IMR-90 (cell line): ENCODE measurements around the gene ALDH1L2. TPM values are rescaled to one million over a fixed set of nuclear protein-coding genes. Genes with fewer than 3 reads are reported as not detected.

Experiments
- ATAC-seq: fragments of 200-7000 bp; cut with Tn5 transposase; 2 replicates; pipeline ENCODE4 v1.9.1; 2020; ENCODE audit warnings: low read depth, mild to moderate bottlenecking, moderate library complexity
- Bru-seq: library from RNA; stranded (reverse); fragments of 400-500 nt; gene quantifications from one replicate; lab custom pipeline; 2021; lab: Mats Ljungman, UMichigan
- BruChase-seq, 2 experiments: library from RNA; stranded (reverse); fragments of 400-500 nt; gene quantifications; one replicate each; lab custom pipeline; 2021; lab: Mats Ljungman, UMichigan
- BruUV-seq: library from RNA; stranded (reverse); fragments of 400-500 nt; replicated peaks from 2 replicates; lab custom pipeline; 2021; lab: Mats Ljungman, UMichigan
- CTCF ChIA-PET: fragments of 300-600 bp; formaldehyde crosslinking; extraction: SDS; loops from one replicate; lab custom pipeline; 2021; ENCODE audit warnings: antibody characterized with exemption; lab: Yijun Ruan, JAX
- POLR2A ChIA-PET: fragments of 300-600 bp; sonication (Branson Sonifier 250); formaldehyde crosslinking; loops from one replicate; lab custom pipeline; 2022; ENCODE audit warnings: antibody characterized with exemption; ENCODE audit not compliant: unreplicated experiment; lab: Charles Lee
- DNase-seq: peaks from one replicate; pipeline ENCODE4 v3.0.0; 2013
- H2AFZ ChIP-seq: replicated peaks from 2 replicates; pipeline ENCODE3; 2013; ENCODE audit warnings: low read length, mild to moderate bottlenecking; ENCODE audit not compliant: poor library complexity
- H2AK5ac ChIP-seq: 2 replicates; pipeline ENCODE4 v1.6.1; 2013; ENCODE audit warnings: low read depth, low read length, inconsistent platforms
- H2AK9ac ChIP-seq: replicated peaks from 2 replicates; pipeline ENCODE3; 2013; ENCODE audit warnings: mild to moderate bottlenecking, low read depth, low read length, moderate library complexity; ENCODE audit not compliant: poor library complexity
- H2BK120ac ChIP-seq: 2 replicates; pipeline ENCODE4 v1.6.1; 2013; ENCODE audit warnings: low read depth, low read length, inconsistent platforms
- H2BK15ac ChIP-seq: 3 replicates; pipeline ENCODE4 v1.6.1; 2013; ENCODE audit warnings: low read depth, low read length, inconsistent platforms
- H2BK20ac ChIP-seq: 2 replicates; pipeline ENCODE4 v1.6.1; 2013; ENCODE audit warnings: low read depth, mild to moderate bottlenecking, inconsistent platforms, low read length, moderate library complexity
- H2BK5ac ChIP-seq: 2 replicates; pipeline ENCODE4 v1.6.1; 2013; ENCODE audit warnings: mild to moderate bottlenecking, low read depth, low read length, inconsistent platforms; ENCODE audit not compliant: poor library complexity, severe bottlenecking
- H3K14ac ChIP-seq: replicated peaks from 2 replicates; pipeline ENCODE4 v1.6.1; 2013; ENCODE audit warnings: low read depth, low read length, inconsistent platforms
- H3K18ac ChIP-seq: 2 replicates; pipeline ENCODE4 v1.6.1; 2013; ENCODE audit warnings: low read depth, low read length, control low read depth
- H3K23ac ChIP-seq: 2 replicates; pipeline ENCODE4 v1.6.1; 2013; ENCODE audit warnings: low read depth, low read length, inconsistent platforms
- H3K27ac ChIP-seq: 2 replicates; pipeline ENCODE4 v1.5.1; 2013; ENCODE audit warnings: mild to moderate bottlenecking, control low read depth, low read length; ENCODE audit not compliant: insufficient read depth
- H3K27me3 ChIP-seq: 2 replicates; pipeline ENCODE4 v1.6.1; 2013; ENCODE audit warnings: low read length; ENCODE audit not compliant: control insufficient read depth, insufficient read depth
- H3K36me3 ChIP-seq: 2 replicates; pipeline ENCODE4 v1.6.1; 2013; ENCODE audit warnings: low read length, mixed read lengths; ENCODE audit not compliant: control insufficient read depth, insufficient read depth
- H3K4ac ChIP-seq: 2 replicates; pipeline ENCODE4 v1.6.1; 2013; ENCODE audit warnings: low read depth, low read length, inconsistent platforms
- H3K4me1 ChIP-seq: 2 replicates; pipeline ENCODE4 v1.6.1; 2013; ENCODE audit warnings: low read length, mixed read lengths; ENCODE audit not compliant: control insufficient read depth, insufficient read depth
- H3K4me2 ChIP-seq: 2 replicates; pipeline ENCODE4 v1.6.1; 2013; ENCODE audit warnings: low read depth, mild to moderate bottlenecking, control low read depth, low read length, moderate library complexity
- H3K4me3 ChIP-seq: 2 replicates; pipeline ENCODE4 v1.5.1; 2013; ENCODE audit warnings: low read depth, mild to moderate bottlenecking, control low read depth, low read length, moderate library complexity; ENCODE audit not compliant: insufficient read depth
- H3K56ac ChIP-seq: 2 replicates; pipeline ENCODE4 v1.6.1; 2013; ENCODE audit warnings: low read length, inconsistent platforms; ENCODE audit not compliant: insufficient read depth; ENCODE audit errors: extremely low read depth
- H3K79me1 ChIP-seq, 2 experiments: 2 replicates each; pipeline ENCODE4 v1.6.1; 2013; ENCODE audit warnings: low read length in 2 of 2, inconsistent platforms in 1 of 2, low read depth in 1 of 2
- H3K9ac ChIP-seq: 2 replicates; pipeline ENCODE4 v1.6.1; 2013; ENCODE audit warnings: low read depth, low read length, control low read depth
- H3K9me1 ChIP-seq: 2 replicates; pipeline ENCODE4 v1.6.1; 2013; ENCODE audit warnings: low read length, inconsistent platforms; ENCODE audit not compliant: insufficient read depth
- H3K9me3 ChIP-seq: 2 replicates; pipeline ENCODE4 v1.6.1; 2013; ENCODE audit warnings: low read length; ENCODE audit not compliant: control insufficient read depth, insufficient read depth
- H4K20me1 ChIP-seq: 2 replicates; pipeline ENCODE4 v1.6.1; 2013; ENCODE audit warnings: low read length, inconsistent platforms; ENCODE audit not compliant: insufficient read depth
- H4K5ac ChIP-seq: 2 replicates; pipeline ENCODE4 v1.6.1; 2013; ENCODE audit warnings: mild to moderate bottlenecking, low read depth, low read length, control low read depth
- H4K8ac ChIP-seq, 2 experiments: 2 replicates each; pipeline ENCODE4 v1.6.1; 2013; ENCODE audit warnings: low read depth in 2 of 2, low read length in 2 of 2, control low read depth in 1 of 2, inconsistent platforms in 1 of 2
- H4K91ac ChIP-seq: 2 replicates; pipeline ENCODE4 v1.6.1; 2013; ENCODE audit warnings: low read depth, low read length, inconsistent platforms; ENCODE audit not compliant: insufficient read depth
- BHLHE40 ChIP-seq: fragments of 150-350 bp; IDR thresholded peaks from 2 replicates; pipeline ENCODE4 v1.6.1; 2016; ENCODE audit warnings: mild to moderate bottlenecking, low read depth, low read length
- MXI1 ChIP-seq: IDR thresholded peaks from 2 replicates; pipeline ENCODE4 v1.6.1; 2012; ENCODE audit warnings: low read depth, mild to moderate bottlenecking, low read length, moderate library complexity, borderline replicate concordance
- POLR2A ChIP-seq: IDR thresholded peaks from 2 replicates; pipeline ENCODE4 v1.6.1; 2012; ENCODE audit warnings: mild to moderate bottlenecking, low read depth, low read length
- WGBS, 2 experiments: methylation state at CpG; one replicate each; pipeline versions ENCODE4 v1.1.5 to v1.1.7; 2013; ENCODE audit warnings: missing lambda C conversion rate in 2 of 2; ENCODE audit not compliant: insufficient read length in 1 of 2; ENCODE audit errors: extremely low coverage in 2 of 2; 5-methylcytosine and 5-hydroxymethylcytosine counted together
- dilution Hi-C: fragments of 300-500 bp; cut with HindIII; formaldehyde crosslinking; loops from one replicate; pipeline ENCODE4 v1.14.3; 2018; ENCODE audit warnings: low sequenced_read_pairs; ENCODE audit not compliant: unreplicated experiment
- in situ Hi-C: fragments of 300-500 bp; cut with MboI; formaldehyde crosslinking; loops from 3 replicates; pipeline ENCODE4 v1.14.3; 2019; ENCODE audit warnings: low sequenced_read_pairs, inconsistent platforms, mixed read lengths
- intact Hi-C: fragments of 100-400 bp; cut with micrococcal nuclease; formaldehyde crosslinking; loops from 2 replicates; pipeline ENCODE4 v1.10.0; 2022
- long read RNA-seq: library from polyadenylated mRNA; unstranded; transcript quantifications from one replicate; pipeline ENCODE4 v2.0.0, GENCODE V29; 2021; ENCODE audit not compliant: unreplicated experiment
- polyA plus RNA-seq, 3 experiments: library from polyadenylated mRNA; depleted of rRNA; stranded (reverse); fragments of >200 nt; gene quantifications; 2 replicates each; pipeline ENCODE4 v1.2.3, GENCODE V29; 2012; ENCODE audit warnings: low replicate concordance in 1 of 3
- total RNA-seq: library from RNA; depleted of rRNA; stranded (reverse); fragments of >200 nt; gene quantifications from 2 replicates; pipeline ENCODE4 v1.2.3, GENCODE V29; 2012; rRNA removed
- TF ChIP-seq, protein P1 (sequence below): fragments of 150-350 bp; IDR thresholded peaks from 2 replicates; pipeline ENCODE4 v1.6.1; 2017; ENCODE audit warnings: mild to moderate bottlenecking, antibody characterized with exemption, low read length, low read depth

ALDH1L2 gene
- total RNA-seq: 16.7 and 22.8 TPM in 2 replicates
- polyA plus RNA-seq (2012; rRNA removed): 16.2 and 21.1 TPM in 2 replicates
- polyA plus RNA-seq (2012; cell fraction: cytosol; rRNA removed): 5.6 and 6.7 TPM in 2 replicates
- polyA plus RNA-seq (2012; cell fraction: nucleus; rRNA removed; ENCODE audit: low replicate concordance): 6.2 and 38.4 TPM in 2 replicates
- Bru-seq, nascent RNA: percentile 89 among the genes with signal in this experiment
- percentile 90 among the genes with signal in this experiment for BruChase-seq, experiment 1, labeled RNA remaining after a 6-hour chase
- percentile 84 among the genes with signal in this experiment for BruChase-seq, experiment 2, labeled RNA remaining after a 2-hour chase
- long read RNA-seq, full-length matches to known transcripts: 2 of 52 reads
- long read RNA-seq, partial matches to known transcripts: 16 of 52 reads
- long read RNA-seq, other reads (novel, unspliced or antisense): 34 of 52 reads

DNA sequence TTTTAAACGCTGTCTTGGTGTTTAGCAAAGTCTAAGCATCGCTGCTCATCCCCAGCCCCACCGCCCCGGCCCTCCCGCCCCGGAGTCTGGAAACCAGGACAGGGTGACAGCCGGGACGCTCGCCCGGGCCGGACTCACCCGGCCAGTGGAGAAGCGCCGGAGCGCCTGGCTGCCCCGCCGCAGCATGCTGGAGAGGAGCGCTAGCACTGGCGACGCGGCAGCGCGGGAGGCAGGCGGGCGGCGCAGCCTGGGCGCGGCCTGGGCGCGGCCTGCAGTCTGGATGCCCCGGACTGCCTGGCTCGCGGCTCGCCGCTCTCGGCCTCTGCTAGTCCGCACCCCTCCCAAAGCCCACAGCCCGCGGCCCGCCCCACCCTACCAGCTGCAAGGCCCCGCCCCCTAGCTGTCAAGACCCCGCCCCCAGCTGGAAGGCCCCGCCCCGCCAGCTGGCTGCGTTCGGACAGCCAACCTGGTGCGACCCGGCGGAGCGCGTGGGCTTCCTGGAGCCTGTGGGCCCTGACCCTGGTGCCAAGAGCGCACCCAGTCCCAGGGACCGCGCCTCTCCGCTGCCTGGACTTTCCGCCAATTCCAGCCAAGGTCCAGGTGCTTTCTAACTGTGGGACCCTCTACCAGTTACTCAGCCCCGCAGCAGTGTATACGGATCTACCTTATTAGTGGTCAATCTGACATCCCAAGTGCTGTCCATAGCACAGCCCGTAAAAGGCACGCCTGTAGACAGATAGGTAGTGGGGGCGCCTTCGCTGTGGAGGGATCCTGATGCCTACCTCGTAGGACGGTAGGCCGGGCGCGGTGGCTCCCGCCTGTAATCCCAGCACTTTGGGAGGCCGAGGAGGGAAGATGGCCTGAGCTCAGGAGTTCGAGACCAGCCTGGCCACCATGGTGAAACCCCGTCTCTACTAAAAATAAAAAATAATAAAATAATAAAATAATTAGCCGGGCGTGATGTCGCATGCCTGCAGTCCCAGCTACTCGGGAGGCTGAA is at the start of gene ALDH1L2:
Gene ALDH1L2 (minus strand): TSS at position 208 of the 1,000 bp plus-strand sequence. CDS start 22 bp downstream, at position 186.
- dilution Hi-C loops (no loop called here), in situ Hi-C loops (no loop called here), intact Hi-C loops (no loop called here)
- ChIA-PET CTCF (interaction anchor here (0.6 to 1.0 kb wide), 2 partner anchors 24 to 31 kb away, joined by 3 read pairs; no protein-coding TSS in a partner anchor), POLR2A (interaction anchor here (0.6 to 1.3 kb wide), 5 partner anchors 13 to 639 kb away, joined by 3 to 4 read pairs (median 3); partner anchors contain the start of gene WASHC4)
- no TSS peak for BruUV-seq
- 11% methylated on average over 18 of the region's 75 CpGs; no CpG with 5 or more reads in 1 of the 2 experiments for WGBS, 2 experiments
- DNase-seq (peak; percentile 87), ATAC-seq (peak; percentile 99)
- Histone ChIP-seq H2BK20ac (peak within 1 kb of the TSS; percentile 44), H3K79me1 (peaks cover 13 to 34% of the 10 kb centered on the region in 2 experiments; a peak in 3 of 4 replicates), H3K14ac (peak within 1 kb of the TSS; percentile 100), H2BK5ac (peak within 1 kb of the TSS; percentile 4), H4K5ac (peak within 1 kb of the TSS; percentile 56), H2AK9ac (peak within 1 kb of the TSS; percentile 90), H3K27ac (peak within 1 kb of the TSS; percentile 64), H3K9me3 (no peaks in the 10 kb centered on the region), H3K23ac (peak within 1 kb of the TSS; percentile 93), H4K20me1 (no peaks in the 10 kb centered on the region), H3K4me2 (peak within 1 kb of the TSS; percentile 74), H2AFZ (peak within 1 kb of the TSS; percentile 91), H3K9me1 (peaks cover 5% of the 10 kb centered on the region), H3K18ac (peak within 1 kb of the TSS; percentile 74), H4K91ac (peak within 1 kb of the TSS; percentile 97), H4K8ac (peak within 1 kb of the TSS; percentile 76 to 92), H3K27me3 (no peaks in the 10 kb centered on the region), H2AK5ac (peak within 1 kb of the TSS; percentile 46), H2BK15ac (peak within 1 kb of the TSS; percentile 9; the same call in 1 of the 3 replicates), H3K4ac (peak within 1 kb of the TSS; percentile 98), H3K36me3 (no peaks in the 10 kb centered on the region), H3K9ac (peak within 1 kb of the TSS; percentile 74), H3K56ac (peak within 1 kb of the TSS; percentile 92), H3K4me3 (peak within 1 kb of the TSS; percentile 59), H2BK120ac (peak within 1 kb of the TSS; percentile 80), H3K4me1 (peaks cover 4% of the 10 kb centered on the region)
- peak; percentile 72; the same call in 1 of the 2 replicates for TF ChIP-seq MXI1
- TF ChIP-seq POLR2A: peak; percentile 83
- no peak for TF ChIP-seq BHLHE40
- TF ChIP-seq, protein P1, sequence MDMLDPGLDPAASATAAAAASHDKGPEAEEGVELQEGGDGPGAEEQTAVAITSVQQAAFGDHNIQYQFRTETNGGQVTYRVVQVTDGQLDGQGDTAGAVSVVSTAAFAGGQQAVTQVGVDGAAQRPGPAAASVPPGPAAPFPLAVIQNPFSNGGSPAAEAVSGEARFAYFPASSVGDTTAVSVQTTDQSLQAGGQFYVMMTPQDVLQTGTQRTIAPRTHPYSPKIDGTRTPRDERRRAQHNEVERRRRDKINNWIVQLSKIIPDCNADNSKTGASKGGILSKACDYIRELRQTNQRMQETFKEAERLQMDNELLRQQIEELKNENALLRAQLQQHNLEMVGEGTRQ: 0 out of 2 replicates have a peak, but pooled peaks have one; percentile 6
